ENCODE measurements around the gene ATG7.
"Not testable (repeated sequence)": the region's sequence is repeated elsewhere in the genome, so short reads cannot be mapped to it uniquely, and the experiment has no call there.

ATG7 gene

GRCh38 chr3:11574981-11575669, 302.9 kb downstream of the ATG7 start:
- no peak for DNase-seq

DNA sequence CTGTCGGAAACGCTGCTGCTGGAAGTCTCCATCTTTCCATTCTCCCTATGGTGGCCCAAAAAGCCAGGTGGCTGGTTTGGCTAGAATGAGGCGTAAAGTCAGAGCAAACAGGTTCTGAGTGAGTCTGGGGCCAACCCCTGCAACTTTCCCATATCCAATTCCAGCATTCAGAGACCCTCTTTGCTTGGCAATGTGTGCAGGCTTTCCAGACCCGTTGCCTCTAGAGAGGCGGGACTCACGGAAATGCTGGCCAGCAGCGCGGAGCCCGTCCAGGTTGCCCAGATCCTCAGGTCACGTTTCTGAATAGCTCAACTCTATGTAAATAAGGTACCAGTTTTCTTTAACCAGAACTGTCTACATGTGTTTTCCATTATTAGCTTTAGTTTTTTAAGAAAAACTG, 303.5 kb downstream of the ATG7 start:
- no peak for DNase-seq

DNA sequence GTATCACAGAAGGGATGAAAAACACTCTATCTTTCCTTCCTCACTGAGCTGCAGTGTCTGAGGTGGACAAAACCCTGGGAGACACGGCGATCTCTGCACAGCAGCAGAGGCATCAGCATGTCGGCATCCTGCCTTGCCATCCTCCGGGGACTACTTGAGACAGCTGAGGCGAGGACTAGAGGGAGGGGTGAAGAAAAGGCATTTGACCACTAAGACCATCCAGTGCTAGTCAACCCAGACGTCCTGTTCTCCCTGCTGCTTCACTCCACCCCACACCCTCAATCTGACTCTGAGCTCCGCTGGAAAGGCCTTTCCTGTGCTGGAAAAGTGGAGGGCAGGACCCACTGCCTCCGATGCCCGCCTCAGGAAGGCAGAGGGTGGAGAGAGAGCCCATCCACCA, 304.3 kb downstream of the ATG7 start:
- no peak for DNase-seq

- DNase-seq: no peak
These were observed 306.0 kb downstream of the ATG7 start for GRCh38 chr3:11578169-11578568.

GRCh38 chr3:11580645-11581044, 308.4 kb downstream of the ATG7 start:
- DNase-seq: no peak

GRCh38 chr3:11581237-11582190, 309.3 kb downstream of the ATG7 start:
- DNase-seq: no peak

GRCh38 chr3:11582191-11582968, 310.2 kb downstream of the ATG7 start:
- DNase-seq: peak; percentile 37

DNA sequence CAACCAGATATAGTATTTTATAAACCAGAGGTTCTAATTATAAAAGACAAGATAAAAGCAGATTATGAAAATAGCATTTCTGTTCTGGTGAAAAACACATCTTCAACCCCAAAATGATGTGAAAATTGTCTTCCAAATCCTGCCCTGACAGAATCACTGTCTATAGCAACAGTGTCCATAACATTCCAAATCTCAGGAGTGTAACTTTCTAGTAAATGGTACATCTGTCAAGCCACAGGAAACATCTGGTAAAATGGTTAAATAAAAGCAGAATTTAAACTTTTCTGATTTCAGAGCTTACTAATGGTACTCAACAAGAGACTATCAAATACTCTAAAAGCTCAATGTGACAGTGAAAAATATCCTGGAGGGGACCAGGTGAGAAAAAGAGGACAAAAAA, 311.0 kb downstream of the ATG7 start:
- DNase-seq: no peak

DNA sequence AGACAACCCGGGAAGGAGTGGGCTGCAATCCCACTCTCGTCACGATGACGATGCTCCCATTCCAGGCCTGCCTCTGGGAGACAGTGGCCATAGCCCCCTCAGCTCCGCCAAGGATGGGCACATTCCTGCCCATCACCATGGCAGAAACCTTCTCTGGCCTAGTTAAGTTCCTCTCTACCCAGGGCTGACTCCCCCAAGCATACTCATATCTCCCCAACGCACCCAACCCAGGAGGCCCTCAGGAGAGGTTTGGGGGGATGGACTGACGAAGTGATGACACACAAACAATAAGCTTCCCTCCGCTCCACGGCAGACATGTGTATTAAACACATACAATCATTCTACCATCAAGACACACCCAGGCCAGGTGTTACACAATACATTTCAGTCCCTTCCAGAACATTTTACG, 311.4 kb downstream of the ATG7 start:
- no peak for DNase-seq

- no peak for DNase-seq
These were observed 312.4 kb downstream of the ATG7 start for GRCh38 chr3:11584570-11584969.

DNA sequence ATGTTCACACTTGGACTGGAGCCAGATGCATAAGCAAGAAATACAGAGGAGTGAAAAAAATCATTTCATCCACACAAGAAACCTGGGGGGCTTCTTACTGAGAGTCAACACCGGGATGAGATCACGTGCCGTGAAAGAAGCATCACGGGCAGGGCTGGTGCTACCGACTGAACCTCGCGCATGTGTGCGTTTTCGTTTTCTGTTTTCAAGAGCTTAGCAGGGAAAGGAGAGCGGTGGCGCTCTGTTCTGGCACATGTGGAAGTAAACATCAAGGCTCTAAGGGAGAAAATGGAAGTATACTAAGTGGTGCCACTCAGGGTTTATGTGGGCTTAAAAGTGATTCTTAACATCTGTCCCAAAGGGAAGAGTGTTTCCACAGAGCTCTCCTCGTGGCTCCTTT, 315.6 kb downstream of the ATG7 start:
- DNase-seq: no peak

- DNase-seq: no peak
These were observed 316.1 kb downstream of the ATG7 start for GRCh38 chr3:11588338-11588737.

GRCh38 chr3:11588755-11589154, 316.6 kb downstream of the ATG7 start:
- DNase-seq: no peak

GRCh38 chr3:11589706-11590105, 317.5 kb downstream of the ATG7 start:
- DNase-seq: no peak

- DNase-seq: no peak
These were observed 318.8 kb downstream of the ATG7 start for GRCh38 chr3:11591002-11591355.

- DNase-seq: no peak
These were observed 319.4 kb downstream of the ATG7 start for GRCh38 chr3:11591391-11592282.

DNA sequence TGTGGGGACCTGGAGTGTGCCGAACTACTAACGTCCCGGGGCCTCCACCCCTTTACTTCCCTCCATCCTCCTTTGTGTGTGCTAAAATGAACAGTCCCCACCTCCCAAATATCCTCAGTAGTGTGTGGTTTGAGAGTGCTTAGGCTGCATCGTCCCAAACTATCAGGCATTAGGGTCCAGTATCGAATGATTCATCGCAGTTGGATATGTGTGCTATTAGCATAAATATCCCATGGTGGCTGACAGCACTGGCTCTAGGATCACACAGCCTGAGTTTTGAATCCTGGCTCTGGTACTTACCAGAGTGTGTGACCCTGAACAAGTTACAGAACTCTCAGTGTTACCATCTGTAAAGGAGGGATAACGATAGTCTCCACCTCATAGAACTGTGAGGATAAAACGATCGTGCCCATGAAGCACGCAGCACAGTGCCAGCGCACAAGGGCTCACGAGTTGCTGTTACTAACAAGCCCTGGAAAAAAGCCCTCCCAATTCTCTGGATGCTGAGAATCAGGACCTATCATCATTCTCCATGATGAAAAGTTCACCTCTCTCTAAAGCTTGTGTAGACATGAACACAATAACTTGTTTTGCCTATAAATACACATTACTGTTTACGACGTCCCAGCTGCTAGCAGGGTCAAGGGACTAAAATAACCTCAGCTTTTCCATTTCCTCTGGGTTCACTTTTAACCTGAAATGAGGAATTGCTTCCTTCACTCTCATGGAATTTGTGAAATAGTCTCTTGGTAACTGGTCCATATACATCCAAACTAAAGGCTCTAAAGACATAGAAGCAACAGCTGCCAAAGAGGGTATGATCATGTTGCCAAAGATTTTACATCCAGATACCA, 320.5 kb downstream of the ATG7 start:
- no peak for DNase-seq

- no peak for DNase-seq
These were observed 321.3 kb downstream of the ATG7 start for GRCh38 chr3:11593318-11594034.

- not testable (repeated sequence) for DNase-seq
These were observed 322.8 kb downstream of the ATG7 start for GRCh38 chr3:11595024-11595423.

GRCh38 chr3:11596387-11596786, 324.2 kb downstream of the ATG7 start:
- no peak for DNase-seq

Measured in DMS 273 treated with DMSO at 0.1 percent for 48 hours (cell line).